SK-N-SH treated with all-trans-retinoic acid at 6 μM for 48 hours (cell line): Measurements from ENCODE around the gene MAEL.

Experiments used
- ARNTL ChIP-seq: fragments of 450-650 bp; formaldehyde crosslinking; IDR thresholded peaks from 2 replicates; pipeline ENCODE4 v1.5.0; 2020; ENCODE audit warnings: low read depth, mild to moderate bottlenecking, moderate library complexity, borderline replicate concordance
- BACH2 ChIP-seq: fragments of 250-450 bp; sonication (Bioruptor Pico); IDR thresholded peaks from 2 replicates; pipeline ENCODE4 v1.9.0; 2021; ENCODE audit warnings: mild to moderate bottlenecking, borderline replicate concordance
- GLIS3 ChIP-seq: fragments of 250-450 bp; sonication (Bioruptor Pico); IDR thresholded peaks from 2 replicates; pipeline ENCODE4 v1.5.0; 2020; ENCODE audit warnings: mild to moderate bottlenecking, moderate library complexity
- ISL1 ChIP-seq: fragments of 250-450 bp; sonication (Bioruptor Pico); IDR thresholded peaks from 2 replicates; pipeline ENCODE4 v2.1.2; 2022; ENCODE audit warnings: mild to moderate bottlenecking, moderate library complexity
- TOX ChIP-seq: fragments of 250-450 bp; sonication (Bioruptor Pico); IDR thresholded peaks from 2 replicates; pipeline ENCODE4 v1.8.0; 2021; ENCODE audit warnings: mild to moderate bottlenecking, moderate library complexity, borderline replicate concordance
- ZNF70 ChIP-seq: fragments of 450-650 bp; formaldehyde crosslinking; IDR thresholded peaks from 2 replicates; pipeline ENCODE4 v1.5.0; 2020; ENCODE audit warnings: mild to moderate bottlenecking, moderate library complexity
- TF ChIP-seq, protein P1 (sequence below): fragments of 250-450 bp; sonication (Bioruptor Pico); IDR thresholded peaks from 2 replicates; pipeline ENCODE4 v1.5.1; 2020; ENCODE audit warnings: low read depth, mild to moderate bottlenecking, moderate library complexity
- TF ChIP-seq, protein P2 (sequence below): fragments of 250-450 bp; sonication (Bioruptor Pico); IDR thresholded peaks from 2 replicates; pipeline ENCODE4 v1.8.0; 2020; ENCODE audit warnings: mild to moderate bottlenecking, moderate library complexity, borderline replicate concordance
- TF ChIP-seq, protein P3 (sequence below): fragments of 250-450 bp; sonication (Bioruptor Pico); IDR thresholded peaks from 2 replicates; pipeline ENCODE4 v1.5.0; 2020; ENCODE audit warnings: mild to moderate bottlenecking, moderate library complexity
- TF ChIP-seq, protein P4 (sequence below): fragments of 250-450 bp; sonication (Bioruptor Pico); IDR thresholded peaks from 2 replicates; pipeline ENCODE4 v1.8.0; 2021; ENCODE audit warnings: low read depth, mild to moderate bottlenecking, moderate library complexity, borderline replicate concordance

DNA sequence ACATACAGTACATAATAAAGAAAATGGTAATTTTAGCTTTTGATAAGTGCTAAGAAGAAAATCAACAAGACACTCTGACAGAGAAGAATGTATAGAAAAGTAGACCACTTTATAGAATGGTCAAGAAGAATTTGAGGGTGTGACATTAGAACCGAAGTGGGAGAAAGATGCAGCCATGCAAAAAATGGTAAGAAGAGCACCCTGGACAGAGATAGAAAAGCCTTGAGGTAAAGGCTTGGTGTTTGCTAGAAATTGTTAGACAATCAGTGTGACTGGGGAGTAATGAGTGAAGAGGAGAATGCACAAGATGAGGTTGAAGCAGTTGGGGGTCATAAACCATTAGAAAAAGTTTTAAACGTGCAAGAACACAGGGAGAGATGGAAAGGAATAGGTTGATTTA is 23.5 kb downstream of the MAEL start:
- TF ChIP-seq ISL1 (CRISPR knock-in tag) (no peak), ARNTL (CRISPR knock-in tag) (no peak), GLIS3 (CRISPR knock-in tag) (no peak), BACH2 (no peak), ZNF70 (CRISPR knock-in tag) (no peak), TOX (CRISPR knock-in tag) (no peak)
- TF ChIP-seq, protein P1, sequence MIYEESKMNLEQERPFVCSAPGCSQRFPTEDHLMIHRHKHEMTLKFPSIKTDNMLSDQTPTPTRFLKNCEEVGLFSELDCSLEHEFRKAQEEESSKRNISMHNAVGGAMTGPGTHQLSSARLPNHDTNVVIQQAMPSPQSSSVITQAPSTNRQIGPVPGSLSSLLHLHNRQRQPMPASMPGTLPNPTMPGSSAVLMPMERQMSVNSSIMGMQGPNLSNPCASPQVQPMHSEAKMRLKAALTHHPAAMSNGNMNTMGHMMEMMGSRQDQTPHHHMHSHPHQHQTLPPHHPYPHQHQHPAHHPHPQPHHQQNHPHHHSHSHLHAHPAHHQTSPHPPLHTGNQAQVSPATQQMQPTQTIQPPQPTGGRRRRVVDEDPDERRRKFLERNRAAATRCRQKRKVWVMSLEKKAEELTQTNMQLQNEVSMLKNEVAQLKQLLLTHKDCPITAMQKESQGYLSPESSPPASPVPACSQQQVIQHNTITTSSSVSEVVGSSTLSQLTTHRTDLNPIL, result no peak
- TF ChIP-seq, protein P2, sequence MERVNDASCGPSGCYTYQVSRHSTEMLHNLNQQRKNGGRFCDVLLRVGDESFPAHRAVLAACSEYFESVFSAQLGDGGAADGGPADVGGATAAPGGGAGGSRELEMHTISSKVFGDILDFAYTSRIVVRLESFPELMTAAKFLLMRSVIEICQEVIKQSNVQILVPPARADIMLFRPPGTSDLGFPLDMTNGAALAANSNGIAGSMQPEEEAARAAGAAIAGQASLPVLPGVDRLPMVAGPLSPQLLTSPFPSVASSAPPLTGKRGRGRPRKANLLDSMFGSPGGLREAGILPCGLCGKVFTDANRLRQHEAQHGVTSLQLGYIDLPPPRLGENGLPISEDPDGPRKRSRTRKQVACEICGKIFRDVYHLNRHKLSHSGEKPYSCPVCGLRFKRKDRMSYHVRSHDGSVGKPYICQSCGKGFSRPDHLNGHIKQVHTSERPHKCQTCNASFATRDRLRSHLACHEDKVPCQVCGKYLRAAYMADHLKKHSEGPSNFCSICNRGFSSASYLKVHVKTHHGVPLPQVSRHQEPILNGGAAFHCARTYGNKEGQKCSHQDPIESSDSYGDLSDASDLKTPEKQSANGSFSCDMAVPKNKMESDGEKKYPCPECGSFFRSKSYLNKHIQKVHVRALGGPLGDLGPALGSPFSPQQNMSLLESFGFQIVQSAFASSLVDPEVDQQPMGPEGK (CRISPR knock-in tag), result no peak
- TF ChIP-seq, protein P3, sequence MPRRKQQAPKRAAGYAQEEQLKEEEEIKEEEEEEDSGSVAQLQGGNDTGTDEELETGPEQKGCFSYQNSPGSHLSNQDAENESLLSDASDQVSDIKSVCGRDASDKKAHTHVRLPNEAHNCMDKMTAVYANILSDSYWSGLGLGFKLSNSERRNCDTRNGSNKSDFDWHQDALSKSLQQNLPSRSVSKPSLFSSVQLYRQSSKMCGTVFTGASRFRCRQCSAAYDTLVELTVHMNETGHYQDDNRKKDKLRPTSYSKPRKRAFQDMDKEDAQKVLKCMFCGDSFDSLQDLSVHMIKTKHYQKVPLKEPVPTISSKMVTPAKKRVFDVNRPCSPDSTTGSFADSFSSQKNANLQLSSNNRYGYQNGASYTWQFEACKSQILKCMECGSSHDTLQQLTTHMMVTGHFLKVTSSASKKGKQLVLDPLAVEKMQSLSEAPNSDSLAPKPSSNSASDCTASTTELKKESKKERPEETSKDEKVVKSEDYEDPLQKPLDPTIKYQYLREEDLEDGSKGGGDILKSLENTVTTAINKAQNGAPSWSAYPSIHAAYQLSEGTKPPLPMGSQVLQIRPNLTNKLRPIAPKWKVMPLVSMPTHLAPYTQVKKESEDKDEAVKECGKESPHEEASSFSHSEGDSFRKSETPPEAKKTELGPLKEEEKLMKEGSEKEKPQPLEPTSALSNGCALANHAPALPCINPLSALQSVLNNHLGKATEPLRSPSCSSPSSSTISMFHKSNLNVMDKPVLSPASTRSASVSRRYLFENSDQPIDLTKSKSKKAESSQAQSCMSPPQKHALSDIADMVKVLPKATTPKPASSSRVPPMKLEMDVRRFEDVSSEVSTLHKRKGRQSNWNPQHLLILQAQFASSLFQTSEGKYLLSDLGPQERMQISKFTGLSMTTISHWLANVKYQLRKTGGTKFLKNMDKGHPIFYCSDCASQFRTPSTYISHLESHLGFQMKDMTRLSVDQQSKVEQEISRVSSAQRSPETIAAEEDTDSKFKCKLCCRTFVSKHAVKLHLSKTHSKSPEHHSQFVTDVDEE (CRISPR knock-in tag), result no peak
- TF ChIP-seq, protein P4, sequence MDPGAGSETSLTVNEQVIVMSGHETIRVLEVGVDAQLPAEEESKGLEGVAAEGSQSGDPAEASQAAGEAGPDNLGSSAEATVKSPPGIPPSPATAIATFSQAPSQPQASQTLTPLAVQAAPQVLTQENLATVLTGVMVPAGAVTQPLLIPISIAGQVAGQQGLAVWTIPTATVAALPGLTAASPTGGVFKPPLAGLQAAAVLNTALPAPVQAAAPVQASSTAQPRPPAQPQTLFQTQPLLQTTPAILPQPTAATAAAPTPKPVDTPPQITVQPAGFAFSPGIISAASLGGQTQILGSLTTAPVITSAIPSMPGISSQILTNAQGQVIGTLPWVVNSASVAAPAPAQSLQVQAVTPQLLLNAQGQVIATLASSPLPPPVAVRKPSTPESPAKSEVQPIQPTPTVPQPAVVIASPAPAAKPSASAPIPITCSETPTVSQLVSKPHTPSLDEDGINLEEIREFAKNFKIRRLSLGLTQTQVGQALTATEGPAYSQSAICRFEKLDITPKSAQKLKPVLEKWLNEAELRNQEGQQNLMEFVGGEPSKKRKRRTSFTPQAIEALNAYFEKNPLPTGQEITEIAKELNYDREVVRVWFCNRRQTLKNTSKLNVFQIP (CRISPR knock-in tag), result no peak
